ENCODE results near the gene UFSP2.

DNA sequence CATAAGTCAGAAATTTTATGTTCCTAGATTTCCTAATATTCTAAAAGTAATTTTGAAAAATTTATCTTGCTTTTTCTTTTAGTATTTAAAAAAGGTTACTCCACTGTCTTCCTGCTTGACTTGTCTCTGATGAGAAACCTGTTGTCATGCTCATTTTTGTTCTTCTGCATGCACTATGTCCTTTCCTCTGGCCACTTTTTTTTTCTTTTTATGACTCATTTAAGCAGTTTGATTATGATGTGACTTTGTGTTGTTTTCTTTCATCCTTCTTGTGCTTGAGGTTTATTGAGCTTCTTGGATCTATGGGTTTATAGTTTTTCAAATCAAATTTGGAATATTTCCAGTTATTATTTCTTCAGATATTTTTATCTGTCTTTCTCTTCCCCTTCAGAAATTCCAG is 12.0 kb upstream of the UFSP2 start:
- TF ChIP-seq, protein P1, sequence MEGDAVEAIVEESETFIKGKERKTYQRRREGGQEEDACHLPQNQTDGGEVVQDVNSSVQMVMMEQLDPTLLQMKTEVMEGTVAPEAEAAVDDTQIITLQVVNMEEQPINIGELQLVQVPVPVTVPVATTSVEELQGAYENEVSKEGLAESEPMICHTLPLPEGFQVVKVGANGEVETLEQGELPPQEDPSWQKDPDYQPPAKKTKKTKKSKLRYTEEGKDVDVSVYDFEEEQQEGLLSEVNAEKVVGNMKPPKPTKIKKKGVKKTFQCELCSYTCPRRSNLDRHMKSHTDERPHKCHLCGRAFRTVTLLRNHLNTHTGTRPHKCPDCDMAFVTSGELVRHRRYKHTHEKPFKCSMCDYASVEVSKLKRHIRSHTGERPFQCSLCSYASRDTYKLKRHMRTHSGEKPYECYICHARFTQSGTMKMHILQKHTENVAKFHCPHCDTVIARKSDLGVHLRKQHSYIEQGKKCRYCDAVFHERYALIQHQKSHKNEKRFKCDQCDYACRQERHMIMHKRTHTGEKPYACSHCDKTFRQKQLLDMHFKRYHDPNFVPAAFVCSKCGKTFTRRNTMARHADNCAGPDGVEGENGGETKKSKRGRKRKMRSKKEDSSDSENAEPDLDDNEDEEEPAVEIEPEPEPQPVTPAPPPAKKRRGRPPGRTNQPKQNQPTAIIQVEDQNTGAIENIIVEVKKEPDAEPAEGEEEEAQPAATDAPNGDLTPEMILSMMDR (IDR thresholded peaks at IDR 0.05; ENCODE audit: insufficient read depth, low read length), result no peak
- TF ChIP-seq, protein P2, sequence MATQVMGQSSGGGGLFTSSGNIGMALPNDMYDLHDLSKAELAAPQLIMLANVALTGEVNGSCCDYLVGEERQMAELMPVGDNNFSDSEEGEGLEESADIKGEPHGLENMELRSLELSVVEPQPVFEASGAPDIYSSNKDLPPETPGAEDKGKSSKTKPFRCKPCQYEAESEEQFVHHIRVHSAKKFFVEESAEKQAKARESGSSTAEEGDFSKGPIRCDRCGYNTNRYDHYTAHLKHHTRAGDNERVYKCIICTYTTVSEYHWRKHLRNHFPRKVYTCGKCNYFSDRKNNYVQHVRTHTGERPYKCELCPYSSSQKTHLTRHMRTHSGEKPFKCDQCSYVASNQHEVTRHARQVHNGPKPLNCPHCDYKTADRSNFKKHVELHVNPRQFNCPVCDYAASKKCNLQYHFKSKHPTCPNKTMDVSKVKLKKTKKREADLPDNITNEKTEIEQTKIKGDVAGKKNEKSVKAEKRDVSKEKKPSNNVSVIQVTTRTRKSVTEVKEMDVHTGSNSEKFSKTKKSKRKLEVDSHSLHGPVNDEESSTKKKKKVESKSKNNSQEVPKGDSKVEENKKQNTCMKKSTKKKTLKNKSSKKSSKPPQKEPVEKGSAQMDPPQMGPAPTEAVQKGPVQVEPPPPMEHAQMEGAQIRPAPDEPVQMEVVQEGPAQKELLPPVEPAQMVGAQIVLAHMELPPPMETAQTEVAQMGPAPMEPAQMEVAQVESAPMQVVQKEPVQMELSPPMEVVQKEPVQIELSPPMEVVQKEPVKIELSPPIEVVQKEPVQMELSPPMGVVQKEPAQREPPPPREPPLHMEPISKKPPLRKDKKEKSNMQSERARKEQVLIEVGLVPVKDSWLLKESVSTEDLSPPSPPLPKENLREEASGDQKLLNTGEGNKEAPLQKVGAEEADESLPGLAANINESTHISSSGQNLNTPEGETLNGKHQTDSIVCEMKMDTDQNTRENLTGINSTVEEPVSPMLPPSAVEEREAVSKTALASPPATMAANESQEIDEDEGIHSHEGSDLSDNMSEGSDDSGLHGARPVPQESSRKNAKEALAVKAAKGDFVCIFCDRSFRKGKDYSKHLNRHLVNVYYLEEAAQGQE (IDR thresholded peaks at IDR 0.05; ENCODE audit: insufficient replicate concordance, low read depth), result no peak
- TF ChIP-seq SPI1 (IDR thresholded peaks at IDR 0.05; ENCODE audit: borderline replicate concordance, low read depth), result no peak
